MCF 10A (cell line): ENCODE measurements around the gene CDCP2. TPM values are rescaled to one million over a fixed set of nuclear protein-coding genes. Genes with fewer than 3 reads are reported as not detected.
A peak's percentile ranks its signal among the peaks of the same experiment; 100 is the strongest.

Experiments
- Bru-seq: library from RNA; stranded (reverse); fragments of 400-500 nt; gene quantifications from one replicate; lab custom pipeline; 2021; lab: Mats Ljungman, UMichigan
- BruChase-seq, 2 experiments: library from RNA; stranded (reverse); fragments of 400-500 nt; gene quantifications; one replicate each; lab custom pipeline; 2021; lab: Mats Ljungman, UMichigan
- BruUV-seq: library from RNA; stranded (reverse); fragments of 400-500 nt; replicated peaks from 2 replicates; lab custom pipeline; 2021; lab: Mats Ljungman, UMichigan
- CTCF ChIA-PET: fragments of 300-600 bp; sonication (Branson Sonifier 250); formaldehyde crosslinking; extraction: SDS; loops from one replicate; lab custom pipeline; 2021; ENCODE audit warnings: antibody characterized with exemption, inconsistent platforms; lab: Yijun Ruan, JAX
- POLR2A ChIA-PET: fragments of 300-600, 350-650 bp; sonication (Branson Sonifier 250); formaldehyde crosslinking; extraction: SDS; loops from one replicate; lab custom pipeline; 2020; ENCODE audit warnings: antibody characterized with exemption, inconsistent platforms; lab: Yijun Ruan, JAX
- DNase-seq: peaks from one replicate; pipeline ENCODE4 v3.0.0-alpha.2; 2018; ENCODE audit not compliant: unreplicated experiment
- H3K27ac Mint-ChIP-seq: one replicate; pipeline ENCODE4 v1.8.0; 2022; ENCODE audit warnings: mild to moderate bottlenecking, low read depth, mixed read lengths; ENCODE audit not compliant: unreplicated experiment
- H3K27me3 Mint-ChIP-seq: one replicate; pipeline ENCODE4 v1.8.0; 2022; ENCODE audit warnings: mixed read lengths; ENCODE audit not compliant: insufficient read depth, unreplicated experiment
- H3K36me3 Mint-ChIP-seq: one replicate; pipeline ENCODE4 v1.8.0; 2022; ENCODE audit warnings: mild to moderate bottlenecking, moderate library complexity, mixed read lengths; ENCODE audit not compliant: insufficient read depth, unreplicated experiment
- H3K4me1 Mint-ChIP-seq: one replicate; pipeline ENCODE4 v1.8.0; 2022; ENCODE audit warnings: mixed read lengths; ENCODE audit not compliant: insufficient read depth, unreplicated experiment
- H3K4me3 Mint-ChIP-seq: one replicate; pipeline ENCODE4 v1.8.0; 2022; ENCODE audit warnings: mild to moderate bottlenecking, moderate library complexity, mixed read lengths; ENCODE audit not compliant: unreplicated experiment
- H3K9me3 Mint-ChIP-seq: one replicate; pipeline ENCODE4 v1.8.0; 2022; ENCODE audit warnings: mixed read lengths; ENCODE audit not compliant: unreplicated experiment
- CTCF ChIP-seq: fragments of 200-600 bp; IDR thresholded peaks from one replicate; pipeline ENCODE4 v1.8.0; 2022; ENCODE audit warnings: antibody characterized with exemption, mild to moderate bottlenecking; ENCODE audit not compliant: unreplicated experiment
- intact Hi-C: fragments of 100-400 bp; cut with micrococcal nuclease; formaldehyde crosslinking; loops from 2 replicates; pipeline ENCODE4 v1.14.1; 2022
- long read RNA-seq: library from polyadenylated mRNA; stranded (forward); transcript quantifications from one replicate; pipeline ENCODE4 v2.0.0, GENCODE V29; 2022
- total RNA-seq: library from RNA; stranded (reverse); gene quantifications from 2 replicates; pipeline ENCODE4 v1.2.3, GENCODE V29; 2022

CDCP2 gene
- not detected in 2 replicates for total RNA-seq
- not detected for Bru-seq, nascent RNA
- not detected for BruChase-seq, experiment 1, labeled RNA remaining after a 6-hour chase
- BruChase-seq, experiment 2, labeled RNA remaining after a 2-hour chase: not detected
- long read RNA-seq: 0 reads

DNA sequence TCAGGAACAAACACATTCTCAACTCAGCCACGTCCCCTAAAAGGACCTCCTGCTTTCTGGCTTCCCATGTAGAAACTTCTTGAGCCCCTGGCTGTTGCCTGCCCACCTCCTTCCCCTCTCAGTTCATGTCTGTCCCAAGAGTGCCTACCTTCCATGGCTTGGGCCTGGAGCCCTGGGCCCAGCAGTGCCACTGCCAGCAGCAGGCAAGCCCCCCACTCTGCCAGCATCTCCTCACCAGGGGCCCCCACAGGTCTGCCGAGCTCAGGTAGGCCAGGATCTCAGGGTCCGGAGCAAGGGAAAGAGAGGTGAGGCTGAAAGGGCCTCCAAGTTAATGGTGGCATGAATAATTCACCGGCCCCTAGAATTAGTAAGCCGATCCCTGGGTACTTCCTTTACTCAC, at the start of gene CDCP2:
Gene CDCP2 (minus strand): TSS at position 305 of the 400 bp plus-strand sequence. CDS start 78 bp downstream, at position 227.
- Mint-ChIP-seq H3K4me1 (peaks cover 24% of the 10 kb centered on the region), H3K9me3 (no peaks in the 10 kb centered on the region), H3K4me3 (no peak within 1 kb of the TSS), H3K36me3 (no peaks in the 10 kb centered on the region), H3K27me3 (no peaks in the 10 kb centered on the region), H3K27ac (no peak within 1 kb of the TSS)
- no TSS peak for BruUV-seq
- no peak for DNase-seq
- no peak for TF ChIP-seq CTCF
- intact Hi-C loops: no loop called here
- POLR2A ChIA-PET: interaction anchor here (2.0 kb wide), 1 partner anchor 47 kb away, joined by 9 read pairs; the partner anchor contains the start of genes CYB5RL and MRPL37
- CTCF ChIA-PET: interaction anchor here (0.9 kb wide), 1 partner anchor 26 kb away, joined by 3 read pairs; no protein-coding TSS in a partner anchor

DNA sequence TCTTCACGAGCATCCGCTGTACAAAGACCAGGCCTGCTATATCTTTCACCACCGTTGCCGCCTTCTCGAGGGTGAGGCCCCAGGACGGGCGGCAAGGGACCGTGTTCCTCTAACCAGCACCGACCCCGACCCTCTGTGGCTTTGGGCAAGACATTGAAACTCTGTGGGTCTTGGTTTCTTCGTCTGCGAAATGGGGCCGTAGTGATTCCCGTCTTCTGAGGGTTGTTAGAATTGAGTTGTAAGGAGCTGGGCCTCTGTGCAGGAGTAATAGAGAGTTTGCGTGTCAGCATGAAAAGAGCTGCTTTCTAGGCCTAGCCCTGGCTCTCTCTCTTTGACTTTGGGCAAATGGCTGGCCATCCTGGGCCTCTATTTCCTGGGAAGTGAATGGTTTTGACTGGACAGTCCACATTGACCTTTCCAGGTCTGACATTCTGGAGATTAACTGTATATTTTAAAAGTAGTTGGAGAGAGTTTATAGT, 47.8 kb upstream of the CDCP2 start:
- intact Hi-C loops: loop anchor here (5.0 to 10.0 kb wide), 2 partner anchors 73 to 284 kb away; no protein-coding TSS in a partner anchor
- no peak for TF ChIP-seq CTCF
- DNase-seq: peak; percentile 13
- BruUV-seq: TSS peak; percentile 57
- Mint-ChIP-seq H3K4me1 (peaks cover 22% of the 10 kb centered on the region), H3K4me3 (peak overlapping the region; percentile 93), H3K9me3 (no peaks in the 10 kb centered on the region), H3K27ac (peak overlapping the region; percentile 95), H3K27me3 (no peaks in the 10 kb centered on the region), H3K36me3 (peaks cover 22% of the 10 kb centered on the region)
- CTCF ChIA-PET: interaction anchor here (0.8 to 1.3 kb wide), 6 partner anchors 10 to 207 kb away, joined by 3 to 6 read pairs (median 3); no protein-coding TSS in a partner anchor
- POLR2A ChIA-PET: interaction anchor here (0.6 to 2.6 kb wide), 26 partner anchors 10 to 563 kb away, joined by 3 to 17 read pairs (median 4); partner anchors contain the start of genes CDCP2, SSBP3, TCEANC2 and TMEM59

- intact Hi-C loops: loop anchor here (5.0 to 10.0 kb wide), 2 partner anchors 73 to 285 kb away; no protein-coding TSS in a partner anchor
- H3K27me3 Mint-ChIP-seq: no peaks in the 10 kb centered on the region
- no peaks in the 10 kb centered on the region for H3K9me3 Mint-ChIP-seq
- ChIA-PET CTCF (interaction anchor here (0.6 to 1.6 kb wide), 7 partner anchors 9 to 289 kb away, joined by 3 to 8 read pairs (median 3); no protein-coding TSS in a partner anchor), POLR2A (interaction anchor here (0.5 to 2.6 kb wide), 27 partner anchors 11 to 599 kb away, joined by 3 to 17 read pairs (median 4); partner anchors contain the start of genes CDCP2, SSBP3, TCEANC2 and TMEM59)
- H3K36me3 Mint-ChIP-seq: peaks cover 16% of the 10 kb centered on the region
- H3K4me1 Mint-ChIP-seq: peaks cover 22% of the 10 kb centered on the region
- no peak for TF ChIP-seq CTCF
- H3K4me3 Mint-ChIP-seq: peak within 1 kb of the TSS; percentile 93
- H3K27ac Mint-ChIP-seq: peak within 1 kb of the TSS; percentile 95
- no TSS peak for BruUV-seq
- DNase-seq: peak; percentile 98
Measured at GRCh38 chr1:54199765-54200518, 47.1 kb upstream of the CDCP2 start, which contains the start of the genes CYB5RL and MRPL37. Gene CYB5RL, minus strand, starts transcription at chr1:54200030. Its CDS starts 4,414 bp downstream, at chr1:54195616. Gene MRPL37, plus strand, starts transcription at chr1:54200167. Its CDS starts 77 bp downstream, at chr1:54200244.
